ENCODE measurements around the gene DRC7.

GRCh38 chr16:57689762-57690558, 4.6 kb upstream of the DRC7 start:
- no peak for TF ChIP-seq CTCF (IDR thresholded peaks at IDR 0.05; ENCODE audit: low read depth, low read length, missing input control)
- TF ChIP-seq FOXA2 (IDR thresholded peaks at IDR 0.05), result no peak
- TF ChIP-seq GABPA (IDR thresholded peaks at IDR 0.05 in 1 of 2, conservative IDR thresholded peaks at IDR 0.05 in 1 of 2), result no peak
- no peak for TF ChIP-seq EGR1 (IDR thresholded peaks at IDR 0.05; ENCODE audit: low read depth in 2 of 2)
- TF ChIP-seq MAX (IDR thresholded peaks at IDR 0.05), result no peak
- no peak for TF ChIP-seq ZBTB33 (IDR thresholded peaks at IDR 0.05)
- TF ChIP-seq FOXA1 (IDR thresholded peaks at IDR 0.05), result no peak
- TF ChIP-seq YY1 (IDR thresholded peaks at IDR 0.05), result no peak
